Aorta (tissue), 5 donors: ENCODE data around the gene TNNI2. TPM values are rescaled to one million over a fixed set of nuclear protein-coding genes. Genes with fewer than 3 reads are reported as not detected.

Experiments
- ATAC-seq: fragments of 200-7000 bp; cut with Tn5 transposase; one replicate; pipeline ENCODE4 v1.9.1; 2022; ENCODE audit warnings: moderate library complexity; ENCODE audit not compliant: low FRiP score
- DNase-seq, 2 donors: peaks; one replicate each; pipeline ENCODE4 v3.0.0-alpha.2; 2020
- H3K27ac ChIP-seq, 2 donors: one replicate each; pipeline ENCODE4 v1.5.1; 2013; ENCODE audit warnings: low read length in 2 of 2, mild to moderate bottlenecking in 2 of 2, moderate library complexity in 2 of 2, control low read depth in 1 of 2, inconsistent platforms in 1 of 2, low read depth in 1 of 2
- H3K27me3 ChIP-seq, 2 donors: one replicate each; pipeline ENCODE4 v1.6.1; 2013; ENCODE audit warnings: control low read depth in 1 of 2, low read length in 1 of 2, mild to moderate bottlenecking in 1 of 2, moderate library complexity in 1 of 2; ENCODE audit not compliant: insufficient read depth in 2 of 2, control insufficient read depth in 1 of 2
- H3K36me3 ChIP-seq, 2 donors: one replicate each; pipeline ENCODE4 v1.6.1; 2013; ENCODE audit warnings: control low read depth in 1 of 2, low read length in 1 of 2, mild to moderate bottlenecking in 1 of 2; ENCODE audit not compliant: insufficient read depth in 2 of 2, control insufficient read depth in 1 of 2
- H3K4me1 ChIP-seq, 2 donors: one replicate each; pipeline ENCODE4 v1.6.1; 2013; ENCODE audit warnings: low read length in 2 of 2, control low read depth in 1 of 2, mild to moderate bottlenecking in 1 of 2, moderate library complexity in 1 of 2; ENCODE audit not compliant: insufficient read depth in 2 of 2, control insufficient read depth in 1 of 2
- H3K4me3 ChIP-seq, 2 donors: one replicate each; pipeline ENCODE4 v1.5.1; 2013; ENCODE audit warnings: low read length in 2 of 2, control low read depth in 1 of 2, mild to moderate bottlenecking in 1 of 2
- H3K9me3 ChIP-seq: one replicate; pipeline ENCODE4 v1.6.1; 2013; ENCODE audit warnings: mild to moderate bottlenecking, low read length; ENCODE audit not compliant: control insufficient read depth
- WGBS, 2 donors: extraction: QIAGEN DNeasy Blood & Tissue Kit; methylation state at CpG; one replicate each; pipeline ENCODE4 v1.1.7; 2013; 5-methylcytosine and 5-hydroxymethylcytosine counted together
- intact Hi-C, 2 donors: fragments of 100-400 bp; cut with DNase I; formaldehyde crosslinking; loops; one replicate each; pipeline versions ENCODE4 v1.14.2 to v1.15.0; 2022
- polyA plus RNA-seq, 2 donors: library from polyadenylated mRNA; stranded (reverse); fragments of 200-250 nt; gene quantifications; one replicate each; pipeline ENCODE4 v1.2.3, GENCODE V29; 2013
- total RNA-seq, 2 donors: library from RNA; stranded (reverse); fragmentation: NEBNext Ultra II Directional; extraction: Animal tissue kit (Norgen Biotek cat#: 25700); gene quantifications; one replicate each; pipeline ENCODE4 v1.2.1, GENCODE V29; 2021
- donor health status: healthy with polysubstance abuse.
- donor health status: Bipolar disorder and iron deficiency.
- donor health status: DM: no; HTN: no; CAD: no.
- donor health status: DM: no; HTN: no; CAD: no.
- donor health status: DM: yes; HTN: yes; CAD: no.

The TNNI2 gene
- total and polyA plus RNA-seq, 4 donors = 0.75 to 2.2 (median 0.81) TPM

DNA sequence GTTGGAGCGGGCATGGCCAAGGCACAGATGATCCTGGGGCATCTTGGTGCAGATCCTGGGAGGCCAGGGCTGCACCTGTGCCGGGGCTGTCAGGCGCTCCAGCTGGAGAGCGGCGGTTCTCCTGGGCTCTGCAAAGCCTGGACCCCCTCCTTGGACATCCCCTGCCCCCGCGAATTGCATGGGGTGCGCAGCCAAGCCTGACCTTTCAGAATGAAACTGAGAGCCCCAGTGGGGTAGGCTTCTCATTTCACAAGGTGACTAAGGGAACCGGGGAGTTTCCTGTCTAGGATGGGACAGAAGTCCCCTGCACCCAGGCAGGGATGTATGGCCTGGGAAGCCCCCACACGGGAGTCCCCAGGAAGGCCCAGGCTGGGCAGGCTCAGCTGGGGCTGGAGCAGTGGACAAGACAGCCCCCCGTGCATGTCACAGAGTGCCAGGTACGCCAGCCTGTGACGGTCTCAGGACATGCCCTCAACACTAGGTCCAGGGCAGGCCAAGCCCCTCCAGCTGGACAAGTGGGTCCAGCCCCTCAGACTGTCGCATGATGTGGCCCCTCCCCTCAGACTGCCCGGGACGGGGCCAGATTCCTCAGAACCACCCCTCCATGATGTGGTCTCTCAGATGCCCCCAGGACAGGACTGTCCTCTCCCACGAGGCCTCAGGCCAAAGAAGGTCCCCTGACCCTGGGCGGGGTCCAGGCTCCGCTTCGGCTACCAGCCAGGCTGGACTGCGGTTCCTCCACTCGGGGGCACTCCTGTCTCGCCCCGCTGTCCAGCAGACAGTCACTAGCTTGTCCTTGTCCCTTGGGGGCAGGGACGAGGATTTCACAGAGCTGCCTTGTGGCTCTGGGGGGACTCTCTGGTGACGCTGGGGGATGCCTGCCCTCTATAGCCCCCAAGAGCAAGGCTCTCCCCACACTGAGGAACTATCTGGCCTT lies 16.4 kb downstream of the TNNI2 start:
- no peak for DNase-seq
- Histone ChIP-seq H3K4me3 (no peak overlapping the region), H3K4me1 (no peaks in the 10 kb centered on the region), H3K27me3 (no peaks in the 10 kb centered on the region), H3K27ac (no peak overlapping the region), H3K36me3 (no peaks in the 10 kb centered on the region), H3K9me3 (no peaks in the 10 kb centered on the region)
- intact Hi-C loops = no loop called here
- no peak for ATAC-seq
- WGBS, 2 donors = 81 to 88% methylated on average over 26 of the region's 26 CpGs

DNA sequence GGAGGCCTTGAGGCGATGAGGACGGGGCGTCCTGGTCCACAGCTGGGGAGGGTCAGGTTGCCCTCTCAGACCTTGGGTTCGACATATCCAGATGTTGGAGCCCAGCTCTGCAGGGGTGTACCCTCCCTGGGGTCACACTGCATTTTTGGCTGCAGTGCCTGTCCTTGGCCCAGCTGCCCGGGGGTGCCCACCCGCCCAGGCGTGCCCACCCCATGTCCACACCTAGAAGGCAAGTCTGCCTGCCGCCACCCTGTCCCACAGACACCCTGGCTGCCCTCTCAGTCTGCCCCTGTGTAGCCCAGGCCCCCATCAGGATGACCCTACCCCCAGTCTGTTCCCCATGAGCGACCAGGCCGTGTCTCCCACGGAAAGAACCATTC lies 17.1 kb downstream of the TNNI2 start:
- Histone ChIP-seq H3K27ac (no peak overlapping the region), H3K36me3 (no peaks in the 10 kb centered on the region), H3K4me3 (no peak overlapping the region), H3K9me3 (no peaks in the 10 kb centered on the region), H3K27me3 (no peaks in the 10 kb centered on the region), H3K4me1 (no peaks in the 10 kb centered on the region)
- intact Hi-C loops = no loop called here
- DNase-seq (no peak), ATAC-seq (no peak)
- 95 to 96% methylated on average over 9 to 11 of the region's 11 CpGs for WGBS, 2 donors

DNA sequence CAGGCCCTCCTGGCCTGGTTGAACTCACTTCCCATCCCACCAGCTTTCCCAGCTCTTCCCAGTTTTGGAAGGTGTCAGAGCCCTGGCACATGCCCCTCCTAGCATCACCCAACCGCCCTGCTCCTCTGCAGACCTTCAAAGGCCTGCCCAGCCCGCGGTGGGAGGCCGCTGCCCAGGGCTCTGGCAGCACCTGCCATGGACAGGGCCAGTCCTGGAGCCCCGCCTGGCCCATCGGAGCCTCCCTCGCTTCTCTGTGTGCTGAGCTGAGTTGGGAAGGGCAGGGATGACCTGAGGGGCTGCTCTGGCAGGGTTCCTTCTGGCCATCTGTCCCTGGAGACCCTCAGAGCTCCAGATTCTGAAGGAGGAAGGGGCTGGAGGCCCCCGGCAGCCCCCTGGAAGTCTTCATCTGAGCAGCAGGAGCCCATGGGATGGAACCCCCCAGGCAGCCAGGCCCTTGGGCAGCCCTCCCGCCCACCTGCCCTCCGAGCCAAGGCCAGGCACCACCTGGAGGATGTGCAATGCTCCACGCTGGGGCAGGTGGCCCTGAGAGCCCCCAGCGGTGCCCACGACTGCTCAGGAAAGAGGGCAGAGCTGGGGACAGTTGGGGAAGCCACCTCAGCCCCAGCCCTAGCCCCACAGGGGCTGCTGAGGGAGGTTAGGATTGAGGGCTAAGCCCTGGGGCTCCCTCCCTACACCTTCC lies 17.7 kb downstream of the TNNI2 start:
- H3K4me1 ChIP-seq = no peaks in the 10 kb centered on the region
- ATAC-seq = no peak
- intact Hi-C loops = no loop called here
- no peak overlapping the region for H3K4me3 ChIP-seq
- no peak for DNase-seq
- no peaks in the 10 kb centered on the region for H3K27me3 ChIP-seq
- no peak overlapping the region for H3K27ac ChIP-seq
- WGBS, 2 donors = 95% methylated on average over 13 of the region's 13 CpGs
- no peaks in the 10 kb centered on the region for H3K9me3 ChIP-seq
- H3K36me3 ChIP-seq = no peaks in the 10 kb centered on the region

DNA sequence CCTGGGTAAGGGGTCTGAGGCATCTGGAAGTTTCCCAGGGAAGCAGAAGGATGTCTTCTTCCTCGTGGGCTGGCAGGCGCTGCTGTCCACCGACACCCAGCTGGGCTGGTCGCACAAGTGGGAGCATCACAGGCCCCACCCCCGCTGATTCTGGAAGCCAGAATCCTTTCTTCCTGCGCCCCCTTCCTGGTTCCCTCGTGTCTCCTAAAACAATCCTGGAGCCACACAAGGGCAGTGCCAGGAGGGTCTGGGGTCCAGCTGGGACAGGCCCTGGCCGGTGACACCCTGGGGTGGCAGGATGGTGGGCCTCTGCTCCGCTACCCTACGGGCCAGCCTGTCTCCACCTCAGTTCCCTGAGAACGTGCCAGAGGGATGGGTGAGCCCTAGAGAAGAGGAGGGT lies 18.3 kb downstream of the TNNI2 start:
- H3K4me3 ChIP-seq = no peak overlapping the region
- DNase-seq (no peak), ATAC-seq (no peak)
- no peak overlapping the region for H3K27ac ChIP-seq
- H3K9me3 ChIP-seq = no peaks in the 10 kb centered on the region
- H3K4me1 ChIP-seq = no peaks in the 10 kb centered on the region
- WGBS, 2 donors = 91 to 95% methylated on average over 11 of the region's 11 CpGs
- intact Hi-C loops = no loop called here
- H3K27me3 ChIP-seq = no peaks in the 10 kb centered on the region
- no peaks in the 10 kb centered on the region for H3K36me3 ChIP-seq

DNA sequence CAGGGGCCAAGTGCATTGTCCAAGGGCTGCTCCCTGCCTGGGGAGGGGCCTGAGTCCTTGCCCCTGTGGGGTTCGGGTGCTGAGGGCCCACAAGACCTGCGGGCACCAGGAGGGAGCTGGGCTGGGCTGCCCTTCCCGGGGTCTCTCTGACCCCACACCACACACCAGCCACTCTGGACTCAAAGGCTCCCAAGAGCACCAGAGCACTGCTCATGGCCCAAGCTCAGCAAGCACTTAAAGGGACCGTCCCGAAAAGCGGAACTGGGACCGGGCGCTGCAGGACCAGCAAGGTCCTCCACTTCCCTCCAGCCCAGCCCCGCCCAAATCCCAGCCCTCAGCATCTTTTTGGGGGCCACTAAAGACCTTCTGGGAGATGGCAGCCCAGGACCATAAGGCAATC lies 19.4 kb downstream of the TNNI2 start:
- Histone ChIP-seq H3K4me1 (no peaks in the 10 kb centered on the region), H3K9me3 (no peaks in the 10 kb centered on the region), H3K4me3 (no peak overlapping the region), H3K27me3 (no peaks in the 10 kb centered on the region), H3K27ac (no peak overlapping the region), H3K36me3 (no peaks in the 10 kb centered on the region)
- 90 to 94% methylated on average over 9 of the region's 9 CpGs for WGBS, 2 donors
- intact Hi-C loops = no loop called here
- DNase-seq (no peak), ATAC-seq (no peak)

DNA sequence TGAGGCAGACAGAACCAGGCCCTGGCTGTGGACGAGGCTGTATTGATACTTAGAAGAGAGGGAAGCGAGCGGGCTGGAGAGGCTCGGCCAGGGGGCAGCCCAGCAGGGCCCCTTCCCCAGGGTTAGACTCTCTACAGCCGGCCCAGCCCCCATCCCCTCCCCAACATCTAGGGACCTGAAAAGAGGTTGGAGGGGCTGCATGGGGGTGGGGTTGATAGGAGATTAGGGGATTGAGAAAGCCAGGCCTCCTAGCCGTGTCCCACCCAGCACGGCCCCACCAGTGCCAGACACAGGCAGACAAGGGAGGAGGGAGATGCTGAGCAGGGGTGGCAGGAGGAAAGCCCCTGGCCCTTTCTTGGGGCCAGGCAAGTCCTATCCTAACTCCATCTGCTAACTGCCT lies 19.8 kb downstream of the TNNI2 start:
- H3K27me3 ChIP-seq = no peaks in the 10 kb centered on the region
- H3K27ac ChIP-seq = no peak overlapping the region
- no peak for DNase-seq
- no peak overlapping the region for H3K4me3 ChIP-seq
- 82 to 93% methylated on average over 7 of the region's 7 CpGs for WGBS, 2 donors
- H3K36me3 ChIP-seq = no peaks in the 10 kb centered on the region
- no peaks in the 10 kb centered on the region for H3K9me3 ChIP-seq
- no peak for ATAC-seq
- no peaks in the 10 kb centered on the region for H3K4me1 ChIP-seq
- intact Hi-C loops = no loop called here

DNA sequence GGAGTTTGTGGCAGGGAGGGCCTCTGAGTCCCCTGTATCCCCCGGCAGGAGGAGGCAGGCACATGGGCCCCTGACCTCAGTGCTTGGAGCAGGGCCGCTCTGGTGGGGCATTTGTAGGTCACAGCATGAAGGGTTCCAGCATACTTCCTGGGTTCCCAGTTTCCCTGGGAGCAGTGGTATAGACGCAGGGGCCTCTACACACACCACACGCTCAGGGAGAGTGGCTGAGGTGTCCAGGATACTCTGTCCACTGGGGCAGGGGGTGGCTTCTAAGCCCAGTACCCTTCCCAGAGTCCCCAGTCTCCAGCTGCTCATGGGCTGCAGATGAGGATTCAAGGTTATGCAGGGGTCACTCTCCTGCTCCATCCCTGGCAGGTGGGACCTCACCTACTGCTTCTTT lies 20.2 kb downstream of the TNNI2 start:
- Histone ChIP-seq H3K27me3 (no peaks in the 10 kb centered on the region), H3K36me3 (no peaks in the 10 kb centered on the region), H3K27ac (no peak overlapping the region), H3K4me1 (no peaks in the 10 kb centered on the region), H3K9me3 (no peaks in the 10 kb centered on the region), H3K4me3 (no peak overlapping the region)
- DNase-seq (no peak), ATAC-seq (no peak)
- intact Hi-C loops = no loop called here
- 86% methylated on average over 4 of the region's 4 CpGs for WGBS, 2 donors

DNA sequence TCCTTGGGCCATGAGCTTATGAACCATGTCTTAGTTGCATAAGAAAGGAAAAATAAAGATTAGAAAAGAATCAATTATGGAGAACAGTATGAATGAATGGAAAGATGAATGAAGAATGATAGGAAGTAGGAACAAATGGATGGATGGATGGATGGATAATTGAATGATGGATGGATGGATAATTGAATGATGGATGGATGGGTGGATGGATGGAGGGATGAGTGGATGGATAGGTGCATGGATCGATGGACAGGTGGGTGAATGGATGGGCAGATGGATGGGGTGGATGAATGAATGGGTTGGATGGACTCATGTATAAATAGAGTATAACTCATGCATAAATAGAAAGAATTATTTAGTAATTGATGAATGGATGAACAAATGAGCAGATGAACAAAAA lies 21.3 kb downstream of the TNNI2 start:
- H3K4me1 ChIP-seq = peaks cover 0 to 3% of the 10 kb centered on the region in 2 donors
- no peak for DNase-seq
- ATAC-seq = no peak
- no peaks in the 10 kb centered on the region for H3K36me3 ChIP-seq
- no peak overlapping the region for H3K27ac ChIP-seq
- 97 to 98% methylated on average over 1 of the region's 1 CpG for WGBS, 2 donors
- no peak overlapping the region for H3K4me3 ChIP-seq
- no peaks in the 10 kb centered on the region for H3K27me3 ChIP-seq
- no peaks in the 10 kb centered on the region for H3K9me3 ChIP-seq
- intact Hi-C loops = no loop called here
